ENCODE data around the gene SYNDIG1.

Gene SYNDIG1

DNA sequence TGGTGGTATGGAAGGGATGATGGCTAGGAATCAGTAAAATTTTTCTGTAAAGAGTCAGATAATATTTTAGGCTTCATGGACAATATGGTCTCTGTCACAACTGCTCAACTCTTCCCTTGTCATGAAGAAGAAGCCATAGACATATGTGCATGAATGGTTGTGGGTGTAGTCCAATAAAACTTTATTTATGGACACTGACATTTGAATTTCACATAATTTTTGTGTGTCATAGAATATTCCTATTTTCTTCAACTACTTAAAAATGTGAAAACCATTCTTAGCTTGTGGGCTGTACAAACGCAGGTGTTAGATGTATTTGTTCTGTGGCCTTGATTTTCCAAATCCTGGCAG lies 59.9 kb downstream of the SYNDIG1 start:
- no peak for DNase-seq

DNA sequence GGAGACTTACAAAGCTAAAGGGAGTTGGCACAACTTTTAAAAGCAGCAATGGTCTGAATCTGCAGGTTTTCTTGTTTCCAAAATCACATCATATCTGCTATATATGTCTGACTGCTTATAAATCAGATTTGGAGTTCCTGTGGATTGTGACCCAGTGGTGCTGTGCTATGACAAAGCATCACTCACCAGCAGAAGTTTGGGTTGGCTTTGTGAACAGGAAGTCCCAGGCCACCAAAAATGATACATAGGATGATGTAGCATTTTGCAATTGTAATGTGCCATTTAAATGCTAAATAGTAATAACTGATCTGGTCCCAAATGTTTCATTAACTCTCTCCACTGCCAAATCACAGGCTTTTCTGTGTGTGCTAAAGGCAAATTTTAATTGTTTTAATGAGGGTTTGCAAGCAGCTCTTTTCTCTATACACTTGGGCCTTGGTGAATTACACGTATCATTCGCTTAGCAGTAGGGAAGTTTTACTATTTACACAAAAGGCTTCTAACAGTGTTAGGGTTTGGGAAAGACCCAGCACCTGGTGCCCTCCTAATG lies 60.8 kb downstream of the SYNDIG1 start:
- DNase-seq = no peak

DNA sequence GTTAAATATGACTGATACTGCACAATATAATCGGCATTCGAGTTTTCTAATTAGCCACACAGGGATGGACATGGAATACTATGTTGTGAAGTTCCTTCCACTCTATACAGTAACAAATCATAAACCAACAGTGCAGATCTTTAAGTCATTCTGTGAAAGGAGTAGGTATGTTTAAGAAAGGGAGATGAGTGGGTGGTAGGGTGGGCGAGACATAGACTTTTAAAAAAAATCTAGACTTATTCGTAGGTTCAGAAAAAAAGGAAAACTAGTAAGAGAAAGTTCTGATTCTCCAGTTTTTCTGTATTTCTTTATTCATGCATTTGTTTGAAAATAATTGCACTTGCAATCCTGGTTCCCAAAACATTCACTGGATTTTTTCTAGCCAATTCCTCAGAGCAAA lies 61.8 kb downstream of the SYNDIG1 start:
- no peak for DNase-seq

DNA sequence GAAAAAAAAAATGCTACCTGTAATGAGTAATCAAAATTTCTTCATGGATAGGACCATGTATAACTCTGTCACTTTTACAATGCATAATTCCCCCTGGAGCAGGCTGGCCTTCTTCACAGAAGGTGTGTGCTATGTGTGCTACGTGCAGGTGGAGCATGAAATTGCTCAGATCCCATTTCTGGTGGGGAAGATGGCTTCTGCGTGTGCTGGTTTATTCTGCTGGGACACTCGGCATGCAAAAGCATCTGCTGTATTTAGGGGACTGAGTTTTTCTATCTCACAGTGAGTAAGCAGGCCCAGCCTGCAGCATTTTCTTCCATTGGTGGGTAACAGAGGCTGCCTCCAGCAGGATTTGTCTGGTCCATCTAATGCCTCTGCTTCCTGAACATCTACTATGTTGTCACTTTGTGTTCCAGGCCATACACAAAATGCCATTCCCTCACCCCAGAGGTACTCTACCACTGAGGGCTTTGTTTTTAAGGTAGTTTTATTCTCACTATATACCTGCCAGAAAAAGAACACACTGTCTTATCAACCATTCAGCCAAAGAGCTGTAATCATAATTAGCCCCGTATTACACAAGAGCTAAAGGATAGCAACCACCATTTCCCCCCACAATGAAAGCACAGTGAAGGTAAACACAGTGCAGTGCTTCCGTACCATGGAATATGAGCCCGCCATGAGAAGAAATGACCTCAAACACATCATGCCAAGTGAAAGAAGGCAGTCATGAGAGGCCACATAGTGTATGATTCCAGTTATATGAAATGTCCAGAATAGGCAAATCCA lies 62.4 kb downstream of the SYNDIG1 start:
- DNase-seq = peak in 1 of 14 donors; percentile 26

DNA sequence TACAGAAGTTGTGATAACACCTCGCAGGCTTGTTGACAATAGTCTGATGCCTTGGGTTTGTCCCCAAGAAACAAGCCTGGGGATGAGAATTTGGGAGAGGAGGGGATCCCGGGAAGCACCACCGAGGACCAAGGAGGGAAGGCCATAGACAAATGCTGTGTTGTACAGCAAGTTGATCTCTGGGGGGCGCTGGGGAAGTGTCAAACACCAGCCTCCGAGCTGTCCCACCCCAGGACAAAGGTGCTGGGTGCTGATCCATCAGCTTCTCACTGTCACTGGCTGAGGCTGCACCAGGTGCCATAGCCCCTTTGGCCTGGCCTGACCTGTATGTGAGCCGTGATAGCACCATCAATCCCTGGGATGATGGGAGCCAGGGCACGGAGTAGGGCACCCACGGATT lies 64.0 kb downstream of the SYNDIG1 start:
- DNase-seq = no peak

DNA sequence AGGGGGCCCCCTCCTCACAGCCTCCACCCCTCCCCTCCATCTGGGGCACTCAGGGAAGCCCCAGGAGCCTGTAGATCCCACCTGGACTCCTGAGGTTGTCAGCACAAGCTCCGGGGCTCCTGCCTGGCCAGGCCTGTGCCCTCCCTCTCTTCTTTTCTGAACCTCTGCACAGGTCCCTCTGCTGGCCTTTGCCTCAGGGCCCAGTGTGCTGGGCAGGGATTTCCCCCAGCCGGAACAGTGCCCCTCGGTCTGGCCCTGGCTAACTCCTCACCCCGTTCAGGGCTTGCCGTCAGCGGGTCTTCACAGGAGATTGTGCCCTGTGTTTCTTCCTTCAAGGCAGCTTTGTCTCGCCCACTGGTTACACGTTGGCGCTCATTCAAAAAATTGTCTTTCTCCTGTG lies 64.9 kb downstream of the SYNDIG1 start:
- no peak for DNase-seq

DNA sequence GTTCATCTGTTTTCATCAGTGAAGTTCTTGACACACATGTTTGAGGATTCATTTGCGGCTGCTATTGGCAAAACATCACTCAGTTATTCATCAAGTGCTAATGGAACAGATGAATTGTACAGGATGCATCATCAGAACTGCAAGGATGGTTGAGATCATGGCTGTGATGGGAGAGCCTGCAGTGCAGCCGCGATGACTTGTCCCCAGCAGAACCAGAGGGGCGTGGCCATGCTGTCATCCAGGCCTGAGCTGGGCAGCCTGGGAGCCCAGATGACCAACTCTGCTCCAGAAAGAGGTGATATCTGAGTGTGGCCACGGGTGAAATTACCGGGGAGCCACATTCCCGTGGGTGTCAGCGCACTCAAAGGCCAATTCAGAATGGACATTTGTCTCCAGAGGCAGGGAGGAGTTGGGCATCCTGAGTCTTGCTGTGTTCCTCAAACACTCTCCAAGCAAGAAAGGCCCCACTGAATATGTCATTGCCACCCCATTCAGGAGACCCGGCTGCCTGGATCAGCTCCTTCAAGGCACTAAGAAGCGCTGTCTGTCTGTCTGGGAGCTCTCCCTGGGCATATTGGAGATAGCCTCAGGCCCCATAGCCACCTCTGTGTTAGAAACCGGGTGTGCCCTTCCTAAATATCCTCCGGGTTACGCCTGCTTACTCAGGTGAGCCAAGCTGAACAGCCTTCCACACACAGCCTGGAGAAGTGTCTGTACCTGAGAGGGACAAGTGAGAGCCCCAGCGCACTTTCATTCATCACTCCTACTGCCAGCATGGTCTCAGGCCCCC lies 66.7 kb downstream of the SYNDIG1 start:
- DNase-seq = peak in 1 of 14 donors; percentile 27

DNA sequence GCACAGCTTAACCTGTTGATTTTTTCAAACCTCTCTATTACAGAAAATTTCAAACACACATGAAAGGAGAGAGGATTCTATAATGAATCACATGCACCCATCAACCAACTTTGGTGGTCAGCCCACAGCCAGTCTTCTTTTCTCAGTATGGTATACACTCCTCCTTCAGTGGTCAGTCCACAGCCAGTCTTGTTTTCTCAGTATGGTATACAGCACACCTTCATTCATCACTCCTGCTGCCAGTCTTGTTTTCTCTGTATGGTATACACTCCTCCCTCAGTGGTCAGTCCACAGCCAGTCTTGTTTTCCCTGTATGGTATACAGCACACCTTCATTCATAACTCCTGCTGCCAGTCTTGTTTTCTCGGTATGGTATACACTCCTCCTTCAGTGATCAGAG lies 67.8 kb downstream of the SYNDIG1 start:
- no peak for DNase-seq

DNA sequence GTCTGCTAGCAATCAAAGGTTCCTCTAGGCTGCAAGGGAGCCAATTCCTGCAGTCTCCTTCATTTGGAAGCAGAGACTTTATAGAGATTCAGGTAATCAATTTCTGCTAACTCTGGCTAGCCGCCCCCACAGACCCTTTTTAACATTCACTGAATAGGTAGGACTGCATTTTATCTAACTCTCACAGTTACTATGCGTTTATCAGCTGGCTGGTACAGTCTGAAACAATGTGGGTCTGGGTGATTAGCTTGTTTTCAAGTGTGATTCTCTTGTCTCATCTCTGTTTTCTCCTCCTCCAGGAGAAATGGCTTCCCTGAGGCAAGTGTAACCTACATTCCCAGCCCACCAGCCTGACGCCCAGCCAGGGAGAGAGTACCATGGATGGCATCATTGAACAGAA lies 73.3 kb downstream of the SYNDIG1 start:
- no peak for DNase-seq

DNA sequence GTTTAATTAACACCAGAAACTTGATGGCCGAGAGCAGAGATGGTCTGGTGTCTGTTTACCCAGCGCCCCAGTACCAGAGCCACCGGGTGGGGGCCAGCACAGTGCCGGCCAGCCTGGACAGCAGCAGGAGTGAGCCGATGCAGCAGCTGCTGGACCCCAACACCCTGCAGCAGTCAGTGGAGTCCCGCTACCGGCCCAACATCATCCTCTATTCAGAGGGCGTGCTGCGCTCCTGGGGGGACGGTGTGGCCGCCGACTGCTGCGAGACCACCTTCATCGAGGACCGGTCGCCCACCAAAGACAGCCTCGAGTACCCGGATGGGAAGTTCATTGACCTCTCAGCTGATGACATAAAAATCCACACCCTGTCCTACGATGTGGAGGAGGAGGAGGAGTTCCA lies 73.7 kb downstream of the SYNDIG1 start:
- DNase-seq = no peak

DNA sequence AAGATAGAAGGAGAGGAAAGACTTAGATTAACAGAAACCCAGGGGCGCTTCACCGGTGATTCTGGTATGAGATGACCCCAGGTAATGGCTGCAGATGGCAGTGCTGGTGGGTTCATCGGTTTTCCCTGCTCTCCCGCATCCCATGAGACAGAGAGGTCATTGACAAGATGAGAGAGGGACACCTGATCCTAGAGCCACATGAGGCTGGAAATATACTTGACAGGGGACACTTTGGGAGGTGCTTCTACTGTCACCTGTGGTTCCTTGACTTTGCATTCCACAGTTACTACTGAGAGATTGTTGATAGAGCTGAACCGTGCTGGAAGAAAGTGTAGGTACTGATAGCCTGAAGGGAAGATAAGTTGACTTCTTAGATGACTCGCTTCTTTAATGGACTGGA lies 74.3 kb downstream of the SYNDIG1 start:
- no peak for DNase-seq

DNA sequence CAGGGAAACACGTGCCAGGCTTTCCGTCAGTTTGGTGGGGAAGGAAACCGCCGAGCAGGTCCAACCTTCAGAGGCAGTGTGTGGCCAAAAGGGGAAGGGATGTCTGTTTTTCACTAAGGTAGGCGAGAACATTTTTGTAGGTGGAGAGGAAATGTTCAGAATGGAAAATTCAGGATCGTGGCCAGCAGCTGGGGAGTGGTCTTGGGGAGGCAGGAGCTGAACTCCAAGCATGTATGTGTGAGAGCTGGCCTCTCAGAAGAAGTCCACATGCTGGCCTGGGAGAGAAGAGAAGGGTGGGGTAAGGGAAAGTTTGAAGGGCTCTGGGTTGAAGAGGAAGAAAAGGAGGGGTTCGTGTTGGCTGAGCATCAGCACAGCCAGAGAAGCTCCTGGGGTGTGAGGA lies 74.9 kb downstream of the SYNDIG1 start:
- no peak for DNase-seq

DNA sequence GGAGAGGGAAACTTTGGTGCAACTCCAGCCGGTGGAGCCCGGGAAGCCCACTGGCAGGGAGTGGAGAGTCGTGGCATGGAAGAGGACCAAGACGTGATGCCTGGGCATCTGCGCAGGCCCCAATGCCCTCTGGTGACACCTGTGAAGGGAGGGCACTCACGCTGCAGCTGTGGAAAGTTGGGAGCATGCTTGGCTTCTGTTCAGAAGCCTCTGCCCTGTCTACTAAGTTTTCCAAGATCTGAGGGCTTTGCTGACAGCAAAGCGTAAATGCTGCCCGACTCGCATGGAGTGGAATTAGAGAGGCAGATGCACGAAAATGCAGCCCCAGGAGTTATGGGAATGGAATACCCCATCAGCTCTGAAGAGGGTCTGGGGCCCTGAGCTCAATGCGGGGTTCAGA lies 75.7 kb downstream of the SYNDIG1 start:
- DNase-seq = no peak

DNA sequence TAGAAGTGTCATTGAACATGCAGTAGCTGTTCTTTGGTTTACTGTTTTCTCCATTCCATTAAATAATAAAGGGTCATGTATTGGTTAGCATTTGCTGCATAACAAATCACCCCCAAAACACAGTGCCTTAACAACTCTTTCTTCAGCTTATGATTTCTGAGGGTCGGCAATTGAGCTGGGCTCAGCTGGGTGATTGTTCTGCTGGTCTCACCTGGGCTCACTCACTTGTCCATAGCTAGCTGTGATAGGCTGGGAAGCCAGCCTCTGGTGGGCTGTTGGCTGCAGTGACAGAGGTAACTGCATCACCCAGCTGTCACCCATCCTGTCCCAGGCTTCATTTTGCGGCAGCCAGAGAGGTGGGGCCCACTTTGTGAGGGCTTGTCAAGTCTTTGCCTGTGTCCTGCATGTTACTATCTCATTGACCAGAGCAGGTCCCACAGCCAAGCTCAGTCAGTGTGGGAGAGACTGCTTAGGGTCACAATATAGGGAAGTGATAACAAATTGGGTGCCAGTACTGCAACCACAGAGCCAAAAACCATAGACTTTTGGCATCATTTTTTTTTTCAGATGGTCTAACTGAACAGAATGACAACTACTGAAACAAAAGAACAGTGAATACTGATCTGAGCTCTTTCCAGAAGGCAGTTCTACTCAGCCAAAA lies 76.9 kb downstream of the SYNDIG1 start:
- DNase-seq = no peak

DNA sequence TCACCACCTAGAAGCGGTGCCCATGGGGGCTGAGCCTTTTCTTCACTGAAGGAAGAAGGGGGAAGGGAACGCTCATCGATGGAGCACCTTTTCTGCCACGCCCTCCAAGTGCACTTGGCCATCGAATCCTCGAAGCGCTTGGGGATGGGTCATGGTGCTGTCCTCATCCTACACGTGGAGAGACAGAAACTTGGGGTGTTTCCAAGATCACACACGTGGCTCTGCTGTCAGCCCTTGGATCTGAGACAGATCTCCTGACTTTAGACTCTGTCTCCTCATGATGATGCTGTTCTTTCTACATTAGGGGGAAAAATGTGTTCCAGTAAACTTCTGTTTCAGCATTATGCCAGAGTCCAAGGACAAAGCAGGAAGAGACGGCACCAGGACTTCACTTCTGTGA lies 78.5 kb downstream of the SYNDIG1 start:
- no peak for DNase-seq

DNA sequence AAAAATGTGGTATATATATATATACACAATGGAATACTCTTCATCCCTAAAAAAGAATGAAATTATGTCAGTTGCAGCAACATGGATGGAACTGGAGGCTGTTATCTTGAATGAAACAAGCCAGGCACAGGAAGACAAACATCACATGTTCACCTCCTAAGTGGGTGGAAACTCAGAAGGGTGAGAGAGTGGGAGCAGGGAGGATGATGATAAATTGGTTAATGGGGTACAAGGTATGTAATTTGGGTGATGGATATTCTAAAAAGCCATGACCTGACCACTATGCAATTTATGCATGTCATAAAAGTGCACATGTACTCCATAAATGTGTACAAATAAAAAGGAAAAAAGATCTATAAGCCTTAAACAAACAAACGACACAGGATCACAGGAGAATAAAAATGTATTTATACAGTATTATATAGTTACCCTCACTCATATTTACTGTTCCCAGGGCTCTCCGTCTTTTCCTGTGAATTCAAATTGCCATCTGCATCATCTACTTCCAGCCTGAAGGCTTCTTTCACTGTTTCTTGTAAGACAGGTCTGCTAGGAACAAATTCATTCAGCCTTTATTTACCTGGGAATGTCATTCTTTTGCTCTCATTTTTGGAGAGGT lies 89.8 kb downstream of the SYNDIG1 start:
- DNase-seq = no peak

DNA sequence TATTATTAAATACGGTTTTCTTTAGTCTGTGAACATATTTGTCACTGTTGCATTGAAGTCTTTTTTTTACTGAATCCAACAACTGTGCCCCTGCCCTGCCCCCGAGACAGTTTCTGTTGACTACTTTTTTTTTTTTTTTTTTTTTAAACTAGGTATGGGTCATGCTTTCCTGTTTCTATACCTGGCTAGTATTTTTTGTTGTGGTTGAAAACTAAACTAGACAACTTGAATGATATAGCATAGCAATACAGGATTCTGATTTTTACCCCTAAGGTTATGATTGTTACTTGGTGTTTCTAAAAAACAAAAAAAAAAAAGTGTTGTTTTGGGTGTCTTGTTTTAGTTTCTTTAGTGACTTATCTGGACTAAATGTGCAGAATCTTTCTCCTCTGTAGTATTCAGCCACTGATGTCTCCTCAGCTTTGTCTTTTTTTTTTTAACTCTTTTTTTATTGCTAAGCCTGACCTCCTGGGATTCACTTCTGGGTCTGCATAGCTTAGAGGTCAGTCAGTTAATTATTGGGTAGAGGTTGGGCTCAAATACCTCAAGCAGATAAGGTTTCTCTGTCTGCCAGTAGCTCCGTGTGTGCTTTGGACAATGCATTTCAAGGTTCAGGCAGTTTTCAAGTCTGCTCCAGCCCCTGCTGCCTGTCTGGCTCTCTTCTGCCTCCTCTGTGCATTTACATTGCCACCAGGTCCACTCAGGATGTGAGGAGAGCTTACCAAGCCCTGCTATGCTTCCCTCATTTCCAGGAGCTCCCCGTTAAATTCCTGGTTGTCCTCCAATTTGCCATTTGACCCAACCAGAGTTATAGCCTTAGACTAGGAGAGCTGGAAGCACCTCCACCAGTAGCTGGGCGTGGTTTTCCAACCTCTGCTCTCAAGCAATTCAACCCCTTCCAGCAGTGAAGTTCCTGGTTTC lies 91.4 kb downstream of the SYNDIG1 start:
- DNase-seq = no peak

DNA sequence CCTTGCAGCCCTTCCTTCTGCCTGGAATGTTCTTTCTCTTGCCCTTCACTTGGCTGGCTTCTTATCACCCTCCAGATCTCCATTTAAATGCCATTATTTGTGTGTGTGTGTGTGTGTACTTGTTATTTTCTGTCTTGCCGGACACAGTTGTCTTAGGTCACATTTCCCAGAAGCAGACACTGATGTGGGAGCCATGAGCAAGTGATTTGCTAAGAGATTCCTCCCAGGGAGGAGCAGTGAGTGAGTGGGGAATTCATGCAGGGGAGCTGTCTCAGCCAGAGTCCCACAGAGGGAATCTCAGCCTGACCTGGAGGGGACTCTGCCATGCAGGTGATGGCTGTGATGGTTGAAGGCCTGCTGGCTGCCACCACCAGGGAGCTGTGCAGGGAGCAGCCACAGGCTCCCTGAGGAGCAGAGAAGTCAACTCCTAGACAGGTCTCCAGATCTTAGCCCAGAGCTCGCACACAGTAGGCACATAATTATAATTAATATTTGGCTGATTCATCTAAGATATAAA lies 96.5 kb downstream of the SYNDIG1 start:
- no peak for DNase-seq

DNA sequence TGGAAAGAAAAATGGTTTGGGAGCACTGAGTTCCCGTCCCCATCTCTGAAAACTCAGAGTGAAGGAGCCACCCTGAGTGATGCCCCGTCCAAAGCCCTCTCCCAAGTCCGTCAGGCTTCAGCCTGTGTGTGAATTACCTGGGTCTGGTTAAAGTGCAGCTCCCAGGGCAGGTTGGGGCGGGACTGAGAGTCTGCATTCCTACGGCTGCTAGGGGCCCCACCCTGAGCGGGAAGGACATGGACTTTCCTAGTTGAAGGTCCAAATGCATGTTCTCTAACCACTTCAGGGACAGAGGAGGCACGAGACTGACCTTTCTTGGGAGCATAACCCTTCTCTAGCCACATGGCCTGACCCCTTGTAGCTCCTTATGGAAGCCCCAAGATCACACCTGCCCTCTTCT lies 97.2 kb downstream of the SYNDIG1 start:
- DNase-seq = no peak

DNA sequence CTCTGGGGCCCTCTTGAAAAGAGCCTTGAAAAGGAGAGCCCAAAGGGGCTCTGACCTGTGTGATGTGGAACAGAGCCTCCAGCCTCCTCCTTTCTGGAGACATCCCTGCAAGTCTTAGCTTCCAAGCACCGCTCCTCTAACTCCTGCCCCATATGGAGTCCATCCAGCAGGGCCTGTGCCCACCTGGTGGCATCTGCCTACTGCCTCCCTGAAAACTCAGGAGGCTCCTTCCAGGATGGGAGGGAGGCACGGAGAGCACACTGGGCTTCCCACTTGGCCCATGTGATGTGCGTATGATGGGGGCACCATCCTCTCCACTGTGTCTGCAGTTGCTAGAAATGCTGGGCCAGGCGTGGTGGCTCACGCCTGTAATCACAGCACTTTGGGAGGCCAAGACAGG lies 98.1 kb downstream of the SYNDIG1 start:
- no peak for DNase-seq

DNA sequence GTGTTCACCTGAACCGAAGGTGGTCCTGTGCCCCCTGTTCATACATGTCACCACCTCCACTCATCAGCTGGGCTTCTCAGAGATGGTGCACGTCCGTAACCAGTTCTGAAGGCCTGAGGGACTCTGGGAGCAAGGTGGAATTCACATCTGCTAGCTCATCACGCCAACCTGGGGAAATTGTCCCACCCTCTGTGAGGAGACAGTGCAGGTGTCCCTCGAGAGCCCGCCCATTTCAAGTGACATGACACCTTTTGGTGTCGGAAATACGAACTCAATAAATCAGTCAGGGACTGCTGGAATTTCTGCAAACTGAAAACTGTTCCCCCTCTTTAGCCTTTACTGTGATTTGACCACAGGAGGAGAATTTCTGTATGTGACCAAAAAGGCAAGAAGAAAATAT lies 99.4 kb downstream of the SYNDIG1 start:
- DNase-seq = no peak

DNA sequence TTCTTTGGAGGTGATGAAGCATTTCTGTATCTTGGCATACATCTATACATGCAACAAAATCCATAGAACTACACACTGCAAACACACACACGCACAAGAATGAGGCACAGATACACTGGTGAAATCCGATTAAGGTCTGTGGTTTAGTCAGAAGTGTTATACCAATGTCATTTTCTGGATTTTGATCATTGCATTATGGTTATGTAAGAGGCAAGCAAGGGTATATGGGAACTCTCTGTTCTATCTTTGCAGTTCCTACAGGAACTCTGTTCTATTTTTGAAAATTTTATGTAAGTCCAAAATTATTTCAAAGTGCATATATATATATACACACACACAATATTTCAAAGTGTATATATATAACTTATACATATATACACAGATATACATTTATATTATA lies 101.7 kb downstream of the SYNDIG1 start:
- no peak for DNase-seq

Measured in C1 segment of cervical spinal cord (tissue), 14 donors.